Epithelial cell of esophagus (primary cell): ENCODE results near the gene JAKMIP3.

ENCODE experiments used
- DNase-seq: peaks from one replicate; pipeline ENCODE4 v3.0.0; 2010; ENCODE audit warnings: low read depth
- H3K4me3 ChIP-seq: 2 replicates; pipeline ENCODE4 v1.5.1; 2011; ENCODE audit warnings: mild to moderate bottlenecking, low read length, control low read depth
- TF ChIP-seq, protein P1 (sequence below): IDR thresholded peaks from 2 replicates; pipeline ENCODE4 v1.5.1; 2011; ENCODE audit warnings: low read depth, mild to moderate bottlenecking, low read length, control low read depth, inconsistent platforms; ENCODE audit not compliant: insufficient read depth; ENCODE audit errors: missing control alignments

JAKMIP3 gene

DNA sequence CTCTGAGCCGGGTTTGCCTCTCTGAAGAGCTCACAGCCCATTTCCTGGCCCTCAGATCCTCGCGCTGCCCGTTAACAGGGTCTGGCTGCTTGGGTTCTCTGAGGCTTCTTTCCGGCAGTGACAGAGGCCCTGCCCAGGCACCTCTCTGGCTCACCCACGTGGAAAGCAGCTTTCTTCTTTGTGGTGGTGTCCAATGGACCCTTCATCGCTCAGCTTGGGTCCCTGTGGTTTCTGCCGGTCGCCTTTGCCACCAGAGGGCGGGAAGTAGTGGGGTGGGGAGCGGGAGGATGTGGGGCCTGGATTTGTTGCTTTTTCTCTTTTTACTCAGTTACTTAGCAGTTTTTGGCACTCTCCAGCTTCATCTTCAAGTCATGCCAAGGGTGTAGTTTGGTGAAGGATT lies 15.6 kb upstream of the JAKMIP3 start:
- no peak for DNase-seq
- no peak overlapping the region for H3K4me3 ChIP-seq
- TF ChIP-seq, protein P1, sequence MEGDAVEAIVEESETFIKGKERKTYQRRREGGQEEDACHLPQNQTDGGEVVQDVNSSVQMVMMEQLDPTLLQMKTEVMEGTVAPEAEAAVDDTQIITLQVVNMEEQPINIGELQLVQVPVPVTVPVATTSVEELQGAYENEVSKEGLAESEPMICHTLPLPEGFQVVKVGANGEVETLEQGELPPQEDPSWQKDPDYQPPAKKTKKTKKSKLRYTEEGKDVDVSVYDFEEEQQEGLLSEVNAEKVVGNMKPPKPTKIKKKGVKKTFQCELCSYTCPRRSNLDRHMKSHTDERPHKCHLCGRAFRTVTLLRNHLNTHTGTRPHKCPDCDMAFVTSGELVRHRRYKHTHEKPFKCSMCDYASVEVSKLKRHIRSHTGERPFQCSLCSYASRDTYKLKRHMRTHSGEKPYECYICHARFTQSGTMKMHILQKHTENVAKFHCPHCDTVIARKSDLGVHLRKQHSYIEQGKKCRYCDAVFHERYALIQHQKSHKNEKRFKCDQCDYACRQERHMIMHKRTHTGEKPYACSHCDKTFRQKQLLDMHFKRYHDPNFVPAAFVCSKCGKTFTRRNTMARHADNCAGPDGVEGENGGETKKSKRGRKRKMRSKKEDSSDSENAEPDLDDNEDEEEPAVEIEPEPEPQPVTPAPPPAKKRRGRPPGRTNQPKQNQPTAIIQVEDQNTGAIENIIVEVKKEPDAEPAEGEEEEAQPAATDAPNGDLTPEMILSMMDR = no peak

DNA sequence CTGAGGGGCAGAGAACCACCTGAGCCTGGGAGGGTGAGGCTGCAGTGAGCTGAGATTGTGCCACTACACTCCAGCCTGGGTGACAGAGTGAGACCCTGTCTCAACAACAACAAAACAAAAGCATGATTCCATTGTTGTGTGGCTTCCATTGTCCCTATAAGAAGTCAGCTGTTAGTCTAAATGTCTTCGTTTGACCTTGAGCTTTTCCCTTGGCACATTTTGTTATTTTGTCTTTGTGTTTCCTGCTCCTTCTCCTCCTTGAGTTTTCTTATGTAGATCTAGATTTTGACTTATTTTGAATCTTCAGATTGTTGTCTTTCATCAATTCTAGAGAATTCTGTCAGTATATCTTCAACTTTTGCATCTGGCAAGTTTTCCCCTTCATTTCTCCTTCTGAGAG lies 13.6 kb upstream of the JAKMIP3 start:
- TF ChIP-seq, protein P1 = no peak
- DNase-seq = no peak
- H3K4me3 ChIP-seq = no peak overlapping the region

DNA sequence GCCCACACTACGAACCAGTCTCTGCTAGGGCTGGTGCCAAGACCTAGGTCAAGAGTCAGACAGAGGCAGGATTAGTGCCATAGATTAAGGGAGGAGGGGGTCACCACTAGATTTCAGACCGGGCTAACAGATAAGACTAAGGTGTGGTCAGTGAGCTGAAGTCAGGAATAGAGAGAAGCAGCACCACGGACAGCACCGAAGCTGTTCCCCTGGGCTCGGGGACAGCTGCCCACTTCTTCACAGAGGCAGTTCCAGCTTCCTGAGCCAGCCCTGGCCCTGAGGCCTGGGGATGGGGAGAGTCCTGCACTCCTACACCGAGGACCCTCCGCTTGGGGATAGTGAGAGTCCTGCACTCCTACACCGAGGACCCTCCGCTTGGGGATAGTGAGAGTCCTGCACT lies 11.2 kb upstream of the JAKMIP3 start:
- TF ChIP-seq, protein P1 = no peak
- no peak overlapping the region for H3K4me3 ChIP-seq
- no peak for DNase-seq

DNA sequence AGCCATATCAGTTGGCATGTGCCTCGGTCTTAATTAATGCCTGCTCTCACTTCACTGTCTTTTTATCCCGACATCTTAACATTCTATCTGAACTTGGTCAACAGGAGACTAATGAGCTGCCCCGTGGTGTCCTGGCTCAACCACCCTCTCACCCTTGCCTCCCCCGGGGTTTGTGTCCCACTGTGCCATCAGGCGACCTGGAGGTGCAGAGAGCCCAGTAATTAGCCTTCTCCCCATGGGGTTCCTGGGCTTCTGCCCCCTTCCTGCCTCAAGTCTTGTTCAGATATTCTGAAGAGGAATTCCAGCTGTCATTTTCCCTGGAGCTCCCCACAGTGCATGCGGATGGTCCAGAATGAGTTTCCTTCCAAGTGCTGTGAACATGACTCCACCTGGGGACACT lies 10.1 kb upstream of the JAKMIP3 start:
- DNase-seq = no peak
- H3K4me3 ChIP-seq = no peak overlapping the region
- TF ChIP-seq, protein P1 = no peak

DNA sequence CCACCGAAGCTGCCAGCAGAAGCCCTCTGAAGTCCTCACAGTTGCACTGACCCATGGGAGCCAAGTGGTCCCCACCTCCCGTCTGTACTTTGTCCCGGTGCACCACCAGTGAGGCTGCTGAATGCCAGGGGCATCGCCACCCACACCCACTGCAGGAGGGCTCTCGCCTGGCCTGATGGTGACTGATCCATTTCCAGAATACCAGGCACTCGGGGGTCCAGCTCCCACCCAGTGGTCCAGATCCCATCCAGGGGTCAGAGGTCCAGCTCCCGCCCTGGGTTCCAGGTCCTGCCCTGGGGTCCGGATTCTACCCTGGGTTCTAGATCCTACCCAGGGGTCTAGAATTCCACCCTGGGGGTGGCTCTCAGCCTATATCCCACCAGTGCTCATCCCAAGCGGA lies 9.1 kb upstream of the JAKMIP3 start:
- TF ChIP-seq, protein P1 = no peak
- no peak for DNase-seq
- H3K4me3 ChIP-seq = no peak overlapping the region

DNA sequence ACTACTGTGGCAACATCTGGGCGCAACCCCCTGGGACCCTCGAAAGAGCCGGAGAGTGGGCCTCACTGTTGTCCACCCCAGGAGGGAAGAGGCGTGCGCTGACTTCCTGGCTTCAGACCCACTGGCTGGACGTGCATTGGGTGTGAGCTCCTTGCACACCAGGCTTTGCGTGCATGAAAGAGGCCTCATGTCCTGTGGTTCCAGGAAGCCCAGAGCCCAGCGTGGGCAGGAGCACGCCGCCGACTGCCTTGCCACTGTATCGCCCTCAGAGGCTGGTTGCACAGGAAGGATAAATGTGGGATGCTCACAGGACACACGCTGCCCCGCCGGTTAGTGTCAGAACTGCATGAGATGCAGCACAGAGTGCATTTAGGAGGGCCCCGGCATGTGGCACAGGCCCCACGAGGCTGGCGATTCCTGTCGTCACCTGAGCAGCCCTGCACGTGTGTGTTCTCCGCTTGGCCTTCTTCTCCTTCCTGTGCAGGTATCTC lies 8.5 kb upstream of the JAKMIP3 start:
- TF ChIP-seq, protein P1 = no peak
- DNase-seq = no peak
- H3K4me3 ChIP-seq = no peak overlapping the region

DNA sequence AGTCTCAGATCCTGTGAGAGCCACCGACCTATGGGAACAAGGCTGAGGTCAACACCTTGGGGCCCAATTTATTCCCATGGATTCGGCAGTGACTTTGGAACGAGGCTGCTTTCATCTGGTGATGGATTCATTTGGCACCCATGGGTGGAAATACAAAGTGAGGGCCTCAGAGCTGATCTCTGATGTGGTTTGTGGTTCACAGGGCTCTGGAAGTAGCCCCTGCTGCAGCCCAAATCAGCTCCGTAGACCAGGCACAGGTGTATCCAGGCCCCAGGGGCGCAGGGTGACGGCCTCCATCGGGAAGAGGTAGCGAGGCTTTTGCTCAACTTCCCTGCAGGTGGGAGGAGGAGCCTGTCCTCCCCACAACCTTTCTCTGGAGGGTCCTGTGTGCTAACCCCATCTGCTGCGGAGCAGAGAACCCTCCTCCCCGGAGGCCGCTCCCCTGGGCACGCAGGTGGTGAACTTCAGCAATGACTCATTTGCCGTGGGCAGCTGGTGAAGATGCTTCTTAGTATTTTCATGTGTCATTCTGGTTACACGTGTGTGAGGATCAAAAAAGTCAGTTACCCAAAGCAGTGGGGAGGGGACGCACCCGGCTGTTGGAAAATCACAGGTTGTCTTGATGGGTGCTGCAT lies 7.5 kb upstream of the JAKMIP3 start:
- TF ChIP-seq, protein P1 = no peak
- DNase-seq = no peak
- no peak overlapping the region for H3K4me3 ChIP-seq
